ENCODE results near the gene PLEKHJ1. TPM values are rescaled to one million over a fixed set of nuclear protein-coding genes. Genes with fewer than 3 reads are reported as not detected.
A peak's percentile ranks its signal among the peaks of the same experiment; 100 is the strongest.

Gene PLEKHJ1
- total and polyA plus RNA-seq, 9 of the 15 experiments (the other 6 are each of a cell fraction or from before 2014, with no cell fraction given) = 1.5 to 188 (median 63.9) TPM

- TF ChIP-seq CUX1 (CRISPR knock-in tag; IDR thresholded peaks at IDR 0.05) = no peak
- TF ChIP-seq CREB3L1 (IDR thresholded peaks at IDR 0.05; ENCODE audit: borderline replicate concordance, low read depth) = no peak
- TF ChIP-seq HDAC2 (IDR thresholded peaks at IDR 0.05) = no peak
- peak; percentile 81 for TF ChIP-seq RBM22 (IDR thresholded peaks at IDR 0.05; ENCODE audit: low read depth, low read length, poor library complexity, severe bottlenecking)
- no peak for TF ChIP-seq PURB (CRISPR knock-in tag; IDR thresholded peaks at IDR 0.05; ENCODE audit: low read depth)
Measured at GRCh38 chr19:2228157-2229030, 7.7 kb downstream of the PLEKHJ1 start (continued).

All from K562 (cell line).